Common myeloid progenitor, CD34-positive (primary cell): ENCODE results near the gene NT5C2.

Experiments
- CTCF ChIA-PET: fragments of 350-600 bp; sonication (Branson Sonifier 250); formaldehyde crosslinking; loops from one replicate; lab custom pipeline; 2021; ENCODE audit warnings: antibody characterized with exemption; lab: Charles Lee
- POLR2A ChIA-PET: fragments of 350-600 bp; sonication (Branson Sonifier 250); formaldehyde crosslinking; loops from one replicate; lab custom pipeline; 2021; ENCODE audit warnings: antibody characterized with exemption; lab: Charles Lee
- DNase-seq, 3 donors: peaks; one replicate each; pipeline versions ENCODE4 v3.0.0 to v3.0.0-alpha.2; 2013
- H3K27ac ChIP-seq, 2 experiments: 1 replicate in 1 of 2; 2 replicates in 1 of 2; pipeline ENCODE4 v1.7.0; 2013; ENCODE audit warnings: inconsistent platforms in 2 of 2, low read length in 2 of 2, mild to moderate bottlenecking in 2 of 2, low read depth in 1 of 2, moderate library complexity in 1 of 2; ENCODE audit not compliant: severe bottlenecking in 2 of 2, insufficient read depth in 1 of 2, poor library complexity in 1 of 2
- H3K27me3 ChIP-seq, 5 experiments: replicated peaks in 2 of 5; 1 replicate in 3 of 5; 2 replicates in 2 of 5; pipeline versions ENCODE4 v1.6.1 to v1.7.0; 2013; ENCODE audit warnings: low read length in 4 of 5, mild to moderate bottlenecking in 2 of 5, moderate library complexity in 2 of 5, inconsistent platforms in 1 of 5; ENCODE audit not compliant: insufficient read depth in 5 of 5, control insufficient read depth in 4 of 5
- H3K36me3 ChIP-seq, 4 experiments: 1 replicate in 2 of 4; 2 replicates in 2 of 4; pipeline versions ENCODE4 v1.6.1 to v1.7.0; 2013; ENCODE audit warnings: low read length in 3 of 4, control low read depth in 1 of 4, mild to moderate bottlenecking in 1 of 4; ENCODE audit not compliant: control insufficient read depth in 4 of 4, insufficient read depth in 4 of 4
- H3K4me1 ChIP-seq, 4 experiments: 1 replicate in 3 of 4; 2 replicates in 1 of 4; pipeline versions ENCODE4 v1.6.1 to v1.7.1; 2013; ENCODE audit warnings: low read length in 3 of 4, mild to moderate bottlenecking in 3 of 4, control low read depth in 1 of 4, inconsistent platforms in 1 of 4, moderate library complexity in 1 of 4; ENCODE audit not compliant: control insufficient read depth in 4 of 4, insufficient read depth in 4 of 4; ENCODE audit errors: control extremely low read depth in 1 of 4
- H3K4me3 ChIP-seq, 7 experiments: 1 replicate in 4 of 7; 2 replicates in 3 of 7; pipeline versions ENCODE4 v1.5.1 to v1.7.0; 2013; ENCODE audit warnings: mild to moderate bottlenecking in 7 of 7, low read length in 6 of 7, moderate library complexity in 6 of 7, inconsistent platforms in 2 of 7, low read depth in 2 of 7, control low read depth in 1 of 7; ENCODE audit not compliant: insufficient read depth in 4 of 7, control insufficient read depth in 1 of 7; ENCODE audit errors: extremely low read depth in 1 of 7
- H3K9me3 ChIP-seq, 5 experiments: 1 replicate in 4 of 5; 2 replicates in 1 of 5; pipeline versions ENCODE4 v1.6.1 to v1.7.1; 2013; ENCODE audit warnings: low read length in 4 of 5, mild to moderate bottlenecking in 2 of 5, inconsistent platforms in 1 of 5, low read depth in 1 of 5, moderate library complexity in 1 of 5; ENCODE audit not compliant: control insufficient read depth in 4 of 5, insufficient read depth in 2 of 5; ENCODE audit errors: control extremely low read depth in 1 of 5
- WGBS: methylation state at CpG from one replicate; pipeline ENCODE4 v1.1.5; 2013; ENCODE audit not compliant: insufficient coverage; 5-methylcytosine and 5-hydroxymethylcytosine counted together

NT5C2 gene

DNA sequence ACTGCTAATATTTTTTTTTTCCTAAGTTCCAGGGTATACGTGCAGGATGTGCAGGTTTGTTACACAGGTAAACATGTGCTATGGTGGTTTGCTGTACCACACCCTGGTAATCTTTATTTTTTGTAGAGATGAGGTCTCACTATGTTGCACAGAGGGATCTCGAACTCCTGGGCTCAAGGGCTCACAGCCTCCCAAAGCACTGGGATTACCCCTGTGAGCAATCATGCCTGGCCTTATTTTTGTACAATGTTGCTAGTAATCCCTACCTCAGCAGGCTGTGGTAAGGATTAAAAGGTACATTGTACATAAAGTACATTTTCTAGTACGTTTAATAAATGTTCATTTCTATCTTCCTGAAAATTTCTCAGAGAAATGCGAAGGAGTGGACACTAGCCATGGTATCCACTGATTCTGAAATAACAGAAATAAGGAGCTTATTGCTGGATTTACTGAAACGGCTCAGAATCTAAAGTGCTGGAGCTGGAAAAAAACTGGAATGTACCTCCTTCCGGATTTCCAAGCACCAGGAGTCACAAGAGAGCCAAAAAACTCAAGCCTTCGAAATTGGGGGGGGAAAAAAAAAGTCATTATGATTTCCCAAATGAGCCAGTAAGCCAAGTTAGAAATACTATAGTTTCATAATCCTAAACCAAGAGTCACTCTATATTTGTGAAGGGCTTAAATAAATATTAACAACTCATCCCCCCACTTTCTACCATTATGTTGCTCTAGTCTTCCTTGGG, 69.6 kb downstream of the NT5C2 start:
- no peak for DNase-seq
- Histone ChIP-seq H3K27me3 (no peaks in the 10 kb centered on the region), H3K36me3 (peaks cover under 1 to 19% (median 13%) of the 10 kb centered on the region in 4 experiments), H3K27ac (no peak overlapping the region), H3K4me3 (no peak overlapping the region), H3K9me3 (no peaks in the 10 kb centered on the region), H3K4me1 (peaks cover 0 to 21% (median 5%) of the 10 kb centered on the region in 4 experiments)
- CTCF ChIA-PET: interaction anchor here (1.5 to 1.7 kb wide), 2 partner anchors 121 kb away, joined by 7 to 9 read pairs; no protein-coding TSS in a partner anchor
- POLR2A ChIA-PET: no interaction called here
- 100% methylated on average over 4 of the region's 7 CpGs for WGBS

DNA sequence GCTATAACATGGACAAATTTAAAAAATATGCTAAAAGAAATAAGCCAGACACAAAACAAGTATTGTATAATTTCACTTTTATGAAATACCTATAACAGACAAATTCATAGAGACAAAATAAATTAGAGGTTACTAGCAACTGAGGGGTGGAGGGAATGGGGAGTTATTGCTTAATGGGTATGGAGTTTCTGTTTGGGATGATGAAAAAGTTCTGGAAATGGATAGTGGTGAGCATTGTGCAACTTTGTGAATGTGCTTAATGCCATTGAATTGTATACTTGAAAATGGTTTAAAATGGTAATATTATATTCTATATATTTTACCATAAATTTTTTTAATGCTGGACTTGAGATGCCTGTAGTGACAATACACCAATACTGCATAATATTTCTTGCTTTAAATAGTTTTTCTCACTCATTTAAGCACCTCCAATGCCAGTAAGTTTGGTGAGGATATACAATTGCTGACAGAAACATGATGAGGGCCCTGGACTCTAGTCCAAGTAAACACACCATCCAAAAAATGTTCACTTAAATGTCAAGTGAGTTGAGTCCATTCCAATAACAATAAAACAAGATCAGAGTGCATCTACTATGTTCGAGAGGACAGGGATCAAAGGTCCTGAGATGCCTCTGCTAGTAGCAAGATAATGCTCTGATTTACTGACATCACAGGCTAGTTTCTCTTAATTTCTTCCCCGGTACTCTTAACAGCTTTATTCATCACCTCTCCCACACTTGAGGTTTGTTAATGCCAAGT, 71.9 kb downstream of the NT5C2 start:
- Histone ChIP-seq H3K27ac (no peak overlapping the region), H3K36me3 (peaks cover 8 to 17% (median 10%) of the 10 kb centered on the region in 4 experiments), H3K4me3 (no peak overlapping the region), H3K27me3 (no peaks in the 10 kb centered on the region), H3K9me3 (no peaks in the 10 kb centered on the region), H3K4me1 (peaks cover 0 to 10% (median 4%) of the 10 kb centered on the region in 4 experiments)
- DNase-seq: no peak
- WGBS: 100% methylated on average over 1 of the region's 2 CpGs
- ChIA-PET CTCF (interaction anchor here (1.5 to 1.7 kb wide), 2 partner anchors 66 to 124 kb away, joined by 4 to 7 read pairs; no protein-coding TSS in a partner anchor), POLR2A (no interaction called here)

DNA sequence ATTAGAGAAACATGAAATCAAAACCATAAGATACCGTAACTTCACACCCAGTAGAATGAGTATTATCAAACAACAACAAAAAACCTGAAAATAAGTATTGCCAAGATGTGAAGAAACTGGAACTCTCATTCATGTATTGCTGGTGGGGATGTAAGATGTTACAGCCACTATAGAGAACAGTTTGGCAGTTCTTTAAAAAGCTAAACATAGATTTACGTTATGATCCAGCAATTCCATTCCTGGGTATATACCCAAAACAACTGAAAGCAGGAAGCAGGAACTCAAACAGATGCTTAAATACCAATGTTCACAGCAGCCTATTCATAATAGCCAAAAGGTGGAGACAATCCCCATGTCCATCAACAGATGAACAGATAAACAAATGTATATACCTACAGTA, 72.5 kb downstream of the NT5C2 start:
- Histone ChIP-seq H3K27ac (no peak overlapping the region), H3K27me3 (no peaks in the 10 kb centered on the region), H3K4me3 (no peak overlapping the region), H3K4me1 (peaks cover 0 to 4% (median under 1%) of the 10 kb centered on the region in 4 experiments), H3K36me3 (peaks cover 8 to 17% (median 10%) of the 10 kb centered on the region in 4 experiments), H3K9me3 (no peaks in the 10 kb centered on the region)
- POLR2A ChIA-PET: no interaction called here
- no peak for DNase-seq
- WGBS: no CpG with 5 or more reads among the region's 2 CpGs
- CTCF ChIA-PET: interaction anchor here (1.5 kb wide), 1 partner anchor 66 kb away, joined by 4 read pairs; no protein-coding TSS in a partner anchor

DNA sequence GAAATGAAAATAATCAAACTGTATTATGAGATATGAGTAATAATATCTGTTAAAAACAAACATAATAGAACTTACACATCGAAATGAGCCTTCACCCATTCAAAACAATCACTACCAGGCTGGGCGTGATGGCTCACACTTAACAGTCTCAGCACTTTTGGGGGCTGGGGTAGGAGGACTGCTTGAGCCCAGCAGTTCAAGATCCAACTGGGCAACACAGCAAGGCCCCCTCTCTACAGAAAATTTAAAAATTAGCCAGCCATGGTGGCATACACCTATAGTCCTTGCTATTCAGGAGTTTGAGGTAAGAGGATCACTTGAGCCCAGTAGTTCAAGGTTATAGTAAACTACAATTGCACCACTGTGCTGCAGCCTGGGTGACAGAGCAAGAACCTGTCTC, 75.8 kb downstream of the NT5C2 start:
- Histone ChIP-seq H3K4me1 (no peaks in the 10 kb centered on the region), H3K27me3 (no peaks in the 10 kb centered on the region), H3K9me3 (no peaks in the 10 kb centered on the region), H3K27ac (no peak overlapping the region), H3K4me3 (no peak overlapping the region), H3K36me3 (peaks cover 3 to 11% (median 7%) of the 10 kb centered on the region in 4 experiments)
- POLR2A ChIA-PET: interaction anchor here (1.1 kb wide), 1 partner anchor 124 kb away, joined by 3 read pairs; no protein-coding TSS in a partner anchor
- CTCF ChIA-PET: no interaction called here
- DNase-seq: no peak
- 100% methylated on average over 1 of the region's 2 CpGs for WGBS

DNA sequence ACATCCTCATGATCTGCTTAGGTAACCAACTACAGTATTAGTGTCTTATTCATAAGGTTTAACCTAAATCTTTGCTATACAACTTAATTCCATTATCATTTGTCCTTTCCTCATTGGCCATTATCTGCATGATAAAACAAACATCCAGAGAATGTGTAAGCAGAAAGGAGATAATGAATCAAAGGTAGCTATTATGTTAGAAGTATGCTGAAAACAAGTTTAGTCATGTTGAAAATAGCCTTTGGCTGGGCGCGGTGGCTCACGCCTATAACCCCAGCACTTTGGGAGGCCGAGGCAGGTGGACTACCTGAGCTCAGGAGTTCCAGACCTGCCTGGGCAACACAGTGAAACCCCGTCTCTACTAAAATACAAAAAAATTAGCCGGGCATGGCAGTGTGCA, 78.2 kb downstream of the NT5C2 start:
- ChIA-PET CTCF (interaction anchor here (1.8 kb wide), 1 partner anchor 11 kb away, joined by 7 read pairs; no protein-coding TSS in a partner anchor), POLR2A (no interaction called here)
- no peak for DNase-seq
- H3K4me1 ChIP-seq: no peaks in the 10 kb centered on the region
- no peaks in the 10 kb centered on the region for H3K27me3 ChIP-seq
- no peak overlapping the region for H3K4me3 ChIP-seq
- H3K27ac ChIP-seq: no peak overlapping the region
- WGBS: 100% methylated on average over 6 of the region's 6 CpGs
- no peaks in the 10 kb centered on the region for H3K9me3 ChIP-seq
- H3K36me3 ChIP-seq: peaks cover 7 to 15% (median 13%) of the 10 kb centered on the region in 4 experiments

DNA sequence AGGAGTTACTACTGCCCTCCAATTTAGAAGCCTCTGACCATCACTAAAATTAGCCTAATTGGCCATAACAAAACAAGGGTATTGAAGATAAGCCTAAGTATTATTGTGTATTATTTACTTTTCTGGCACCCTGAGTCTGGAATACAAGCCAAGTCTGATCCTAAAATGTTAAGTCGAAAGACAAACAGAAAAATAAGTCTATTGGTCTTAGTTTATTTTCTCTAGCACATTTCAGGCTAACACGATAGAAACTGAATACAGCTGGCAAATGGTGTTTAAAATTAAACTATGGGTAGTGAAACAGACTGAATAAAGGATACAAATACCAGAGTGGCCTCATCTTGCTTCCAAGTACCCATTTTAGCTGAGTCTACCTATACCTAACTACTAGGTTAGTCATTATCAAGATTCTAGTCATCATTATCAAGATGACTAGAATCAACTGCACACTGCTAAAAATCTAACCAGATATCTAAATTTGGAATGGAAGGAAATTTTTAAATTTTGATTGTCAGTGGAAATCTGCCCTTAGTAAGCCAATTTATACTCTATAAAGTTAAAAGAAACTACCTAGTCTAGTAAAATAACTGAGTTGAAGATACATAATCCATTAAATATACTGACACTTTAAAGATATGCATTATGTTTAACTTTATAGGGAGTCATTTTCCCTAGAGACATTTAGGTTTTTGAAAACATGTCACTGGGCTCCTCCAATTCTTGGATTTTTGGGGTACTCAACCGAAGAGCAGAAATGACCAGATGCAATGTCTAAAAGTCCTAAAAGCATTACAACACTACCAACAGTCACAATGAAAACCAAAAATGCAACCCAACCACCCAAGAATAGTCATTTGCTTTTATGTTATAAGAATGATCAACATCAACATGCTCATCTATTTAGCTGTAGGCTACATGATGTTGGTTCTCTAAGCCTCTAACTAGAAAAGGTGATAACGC, 80.9 kb downstream of the NT5C2 start:
- CTCF ChIA-PET: interaction anchor here (1.1 to 2.5 kb wide), 3 partner anchors 132 to 195 kb away, joined by 3 to 11 read pairs (median 3); partner anchors contain the start of gene CNNM2

More for the DNA sequence above, 80.9 kb downstream of the NT5C2 start:
- no peak overlapping the region for H3K27ac ChIP-seq
- WGBS: no CpG with 5 or more reads among the region's 4 CpGs
- H3K4me1 ChIP-seq: no peaks in the 10 kb centered on the region
- no peak for DNase-seq
- H3K4me3 ChIP-seq: no peak overlapping the region
- POLR2A ChIA-PET: no interaction called here
- H3K27me3 ChIP-seq: no peaks in the 10 kb centered on the region
- peaks cover 3 to 20% (median 11%) of the 10 kb centered on the region in 4 experiments for H3K36me3 ChIP-seq
- no peaks in the 10 kb centered on the region for H3K9me3 ChIP-seq
